SU-DHL-6 (cell line): Measurements from ENCODE around the gene IER3.
"Not testable (repeated sequence)": the region's sequence is repeated elsewhere in the genome, so short reads cannot be mapped to it uniquely, and the experiment has no call there.

Experiments
- H2AFZ ChIP-seq: fragments of 200-600 bp; sonication (generic); 2 replicates; pipeline ENCODE4 v1.6.1; 2014; ENCODE audit warnings: low read depth, mild to moderate bottlenecking, moderate library complexity, mixed read lengths, antibody characterized with exemption, low read length; ENCODE audit not compliant: severe bottlenecking
- H3F3A ChIP-seq: fragments of 200-600 bp; shearing (Covaris generic); 2 replicates; pipeline ENCODE4 v1.6.0; 2016; ENCODE audit warnings: antibody characterized with exemption, mild to moderate bottlenecking; ENCODE audit not compliant: insufficient read depth
- H3K27ac ChIP-seq: fragments of 200-600 bp; sonication (generic); 2 replicates; pipeline ENCODE4 v1.5.1; 2016; ENCODE audit warnings: low read depth, mild to moderate bottlenecking, low read length, moderate library complexity, mixed read lengths
- H3K27me3 ChIP-seq: fragments of 200-600 bp; sonication (generic), shearing (Covaris generic); 2 replicates; pipeline ENCODE4 v1.6.0; 2014; ENCODE audit warnings: mild to moderate bottlenecking, low read length
- H3K36me3 ChIP-seq: fragments of 200-600 bp; sonication (generic); 2 replicates; pipeline ENCODE4 v1.6.1; 2014; ENCODE audit warnings: mild to moderate bottlenecking, low read length, mixed read lengths
- H3K4me2 ChIP-seq: fragments of 300-600, 200-600 bp; shearing (Covaris generic), sonication (generic); 2 replicates; pipeline ENCODE4 v1.6.0; 2014; ENCODE audit warnings: low read length, low read depth, mild to moderate bottlenecking; ENCODE audit not compliant: poor library complexity, severe bottlenecking
- H3K4me3 ChIP-seq: fragments of 200-600 bp; sonication (generic); 2 replicates; pipeline ENCODE4 v1.5.1; 2014; ENCODE audit warnings: antibody characterized with exemption, low read length, mild to moderate bottlenecking, mixed read lengths; ENCODE audit not compliant: insufficient read depth, poor library complexity, severe bottlenecking
- H3K79me2 ChIP-seq: fragments of 200-600 bp; sonication (generic); 2 replicates; pipeline ENCODE4 v1.6.1; 2014; ENCODE audit warnings: mild to moderate bottlenecking, low read length, moderate library complexity; ENCODE audit not compliant: insufficient read depth
- H3K9ac ChIP-seq: fragments of 200-600 bp; sonication (generic); 2 replicates; pipeline ENCODE4 v1.7.0; 2014; ENCODE audit warnings: mild to moderate bottlenecking, low read length
- H3K9me2 ChIP-seq: fragments of 200-600 bp; sonication (generic); replicated peaks from 2 replicates; pipeline ENCODE4 v1.6.1; 2014; ENCODE audit warnings: low read length; ENCODE audit not compliant: insufficient read depth
- H3K9me3 ChIP-seq: fragments of 200-600 bp; sonication (generic); 2 replicates; pipeline ENCODE4 v1.6.1; 2014; ENCODE audit warnings: low read length, mixed read lengths; ENCODE audit not compliant: insufficient read depth
- H4K20me1 ChIP-seq: fragments of 200-600 bp; sonication (generic); 2 replicates; pipeline ENCODE4 v1.6.1; 2014; ENCODE audit warnings: low read depth, mild to moderate bottlenecking, antibody characterized with exemption, low read length, moderate library complexity, mixed read lengths
- CTCF ChIP-seq: fragments of 200-600 bp; sonication (generic); IDR thresholded peaks from one replicate; pipeline ENCODE4 v1.5.1; 2017; ENCODE audit warnings: antibody characterized with exemption, mild to moderate bottlenecking, low read length, moderate library complexity; ENCODE audit not compliant: insufficient read depth, poor library complexity, severe bottlenecking
- EZH2phosphoT487 ChIP-seq: fragments of 200-600 bp; sonication (generic), shearing (Covaris generic); conservative IDR thresholded peaks from 2 replicates; pipeline ENCODE4 v1.6.1; 2018; ENCODE audit warnings: mild to moderate bottlenecking, antibody characterized with exemption, low read length, moderate library complexity, mixed read lengths

The IER3 gene

GRCh38 chr6:30722280-30723112, 21.9 kb downstream of the IER3 start:
- Histone ChIP-seq H3K36me3 (peaks cover 40% of the 10 kb centered on the region), H3K79me2 (peaks cover 53% of the 10 kb centered on the region), H3K4me3 (peak overlapping the region; percentile 75), H3K9ac (peak overlapping the region; percentile 99), H2AFZ (no peak overlapping the region), H4K20me1 (peaks cover 15% of the 10 kb centered on the region), H3K27me3 (no peaks in the 10 kb centered on the region), H3K4me2 (peak overlapping the region; percentile 82), H3K9me2 (no peaks in the 10 kb centered on the region), H3K27ac (peak overlapping the region; percentile 94), H3F3A (peaks cover 89% of the 10 kb centered on the region), H3K9me3 (no peaks in the 10 kb centered on the region)
- TF ChIP-seq CTCF (peak; percentile 100), EZH2phosphoT487 (no peak)

DNA sequence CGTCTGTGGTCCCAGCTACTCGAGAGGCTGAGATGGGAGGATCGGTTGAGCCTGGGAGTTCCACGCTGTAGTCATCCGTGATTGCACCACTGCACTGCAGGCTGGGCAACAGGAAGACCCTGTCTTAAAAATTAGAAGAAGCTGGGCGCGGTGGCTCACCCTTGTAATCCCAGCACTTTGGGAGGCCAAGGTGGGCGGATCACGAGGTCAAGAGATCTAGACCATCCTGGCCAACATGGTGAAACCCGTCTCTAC, 22.4 kb downstream of the IER3 start:
- Histone ChIP-seq H3K9ac (peak overlapping the region; percentile 99), H3K27ac (peak overlapping the region; percentile 94), H3K36me3 (peaks cover 40% of the 10 kb centered on the region), H3K4me2 (peak overlapping the region; percentile 82), H3K4me3 (peak overlapping the region; percentile 75), H3F3A (peaks cover 84% of the 10 kb centered on the region), H3K79me2 (peaks cover 53% of the 10 kb centered on the region), H4K20me1 (peaks cover 15% of the 10 kb centered on the region)
- H3K9me3 ChIP-seq, H2AFZ ChIP-seq, H3K27me3 ChIP-seq, H3K9me2 ChIP-seq: not testable (repeated sequence)

DNA sequence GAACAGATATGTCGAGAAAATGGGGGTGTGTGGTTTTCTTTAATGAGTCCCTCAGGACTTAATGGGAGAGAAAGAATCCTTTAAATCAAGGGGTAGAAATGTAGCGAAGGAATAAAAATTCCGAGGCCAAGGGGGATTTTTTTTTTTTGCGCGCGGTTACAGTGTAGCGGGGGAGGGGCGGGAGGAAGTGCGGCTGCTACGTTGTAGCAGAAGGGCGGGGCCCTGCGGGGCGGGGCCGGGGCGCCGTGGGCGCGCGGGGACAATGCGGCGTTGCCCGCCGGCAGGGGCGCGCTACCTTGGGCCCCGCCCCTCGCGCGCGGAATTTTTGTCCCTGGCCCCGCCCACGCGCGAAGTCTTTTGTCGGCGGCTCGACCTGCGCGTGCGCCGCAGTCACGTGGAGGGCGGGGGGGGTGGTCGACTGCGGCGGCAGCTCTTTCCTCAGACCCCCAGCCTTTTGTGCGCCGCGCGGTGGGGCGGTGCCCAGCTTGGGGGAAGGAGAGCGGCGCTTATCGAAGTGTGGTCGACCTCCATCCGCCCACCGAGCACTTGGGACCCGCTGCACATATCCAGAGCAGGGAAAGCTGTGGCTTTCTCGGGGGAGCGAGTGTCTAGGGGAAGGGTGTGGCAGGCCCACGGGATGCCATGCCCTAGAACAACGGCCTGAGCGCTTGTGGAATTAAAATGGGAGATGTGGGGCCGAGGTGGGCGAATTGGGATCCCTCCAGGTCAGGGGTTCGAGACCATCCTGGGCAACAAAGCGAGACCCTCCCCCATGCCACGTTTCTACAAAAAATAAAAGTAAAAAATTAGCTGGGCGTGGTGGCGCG, 22.9 kb downstream of the IER3 start:
- Histone ChIP-seq H3K4me2 (peak overlapping the region; percentile 82), H3F3A (peaks cover 84% of the 10 kb centered on the region), H3K9me3 (no peaks in the 10 kb centered on the region), H3K27me3 (no peaks in the 10 kb centered on the region), H3K79me2 (peaks cover 53% of the 10 kb centered on the region), H4K20me1 (peaks cover 15% of the 10 kb centered on the region), H2AFZ (no peak overlapping the region), H3K27ac (peak overlapping the region; percentile 94), H3K4me3 (peak overlapping the region; percentile 83), H3K9me2 (no peaks in the 10 kb centered on the region), H3K9ac (peak overlapping the region; percentile 99), H3K36me3 (peaks cover 40% of the 10 kb centered on the region)
- TF ChIP-seq CTCF (peak; percentile 27), EZH2phosphoT487 (no peak)
